ENCODE data around the gene PODN.

The PODN gene

GRCh38 chr1:53088616-53089300 is 26.7 kb downstream of the PODN start:
- DNase-seq (ENCODE audit: low read depth in 1 of 2, low spot score in 1 of 2): no peak

- DNase-seq (ENCODE audit: low read depth in 1 of 2, low spot score in 1 of 2): no peak
Observed at GRCh38 chr1:53089478-53090226, 27.6 kb downstream of the PODN start.

- DNase-seq (ENCODE audit: low read depth in 1 of 2, low spot score in 1 of 2): no peak
Observed at GRCh38 chr1:53090227-53091147, 28.5 kb downstream of the PODN start.

- no peak for DNase-seq (ENCODE audit: low read depth in 1 of 2, low spot score in 1 of 2)
Observed at GRCh38 chr1:53091841-53092645, 30.0 kb downstream of the PODN start.

GRCh38 chr1:53092659-53093450 is 30.8 kb downstream of the PODN start:
- no peak for DNase-seq (ENCODE audit: low read depth in 1 of 2, low spot score in 1 of 2)

- no peak for DNase-seq (ENCODE audit: low read depth in 1 of 2, low spot score in 1 of 2)
Observed at GRCh38 chr1:53093451-53093754, 31.4 kb downstream of the PODN start.

GRCh38 chr1:53093778-53094532 is 31.9 kb downstream of the PODN start:
- no peak for DNase-seq (ENCODE audit: low read depth in 1 of 2, low spot score in 1 of 2)

- DNase-seq (ENCODE audit: low read depth in 1 of 2, low spot score in 1 of 2): no peak
Observed at GRCh38 chr1:53094533-53094919, 32.5 kb downstream of the PODN start.

GRCh38 chr1:53104289-53104913 is 42.4 kb downstream of the PODN start:
- no peak for DNase-seq (ENCODE audit: low read depth in 1 of 2, low spot score in 1 of 2)

- DNase-seq (ENCODE audit: low read depth in 1 of 2, low spot score in 1 of 2): no peak
Observed at GRCh38 chr1:53107090-53107489, 45.1 kb downstream of the PODN start.

GRCh38 chr1:53107570-53108322 is 45.7 kb downstream of the PODN start:
- no peak for DNase-seq (ENCODE audit: low read depth in 1 of 2, low spot score in 1 of 2)

- no peak for DNase-seq (ENCODE audit: low read depth in 1 of 2, low spot score in 1 of 2)
Observed at GRCh38 chr1:53108646-53109580, 46.9 kb downstream of the PODN start.

GRCh38 chr1:53110370-53111072 is 48.5 kb downstream of the PODN start:
- no peak for DNase-seq (ENCODE audit: low read depth in 1 of 2, low spot score in 1 of 2)

GRCh38 chr1:53111073-53111556 is 49.1 kb downstream of the PODN start:
- no peak for DNase-seq (ENCODE audit: low read depth in 1 of 2, low spot score in 1 of 2)

GRCh38 chr1:53111693-53112092 is 49.7 kb downstream of the PODN start:
- no peak for DNase-seq (ENCODE audit: low read depth in 1 of 2, low spot score in 1 of 2)

- DNase-seq (ENCODE audit: low read depth in 1 of 2, low spot score in 1 of 2): no peak
Observed at GRCh38 chr1:53112271-53112774, 50.3 kb downstream of the PODN start.
